PC-9 (cell line): ENCODE measurements around the gene PSMD13. TPM values are rescaled to one million over a fixed set of nuclear protein-coding genes. Genes with fewer than 3 reads are reported as not detected.
"Not testable (repeated sequence)": the region's sequence is repeated elsewhere in the genome, so short reads cannot be mapped to it uniquely, and the experiment has no call there.

Experiments
- Bru-seq: library from RNA; stranded (reverse); fragments of 400-500 nt; gene quantifications from one replicate; lab custom pipeline; 2021; lab: Mats Ljungman, UMichigan
- BruChase-seq, 2 experiments: library from RNA; stranded (reverse); fragments of 400-500 nt; gene quantifications; one replicate each; lab custom pipeline; 2021; lab: Mats Ljungman, UMichigan
- BruUV-seq: library from RNA; stranded (reverse); fragments of 400-500 nt; replicated peaks from 2 replicates; lab custom pipeline; 2021; lab: Mats Ljungman, UMichigan
- CTCF ChIA-PET: fragments of 300-600 bp; sonication (Branson Sonifier 250); formaldehyde crosslinking; loops from one replicate; lab custom pipeline; 2022; ENCODE audit warnings: antibody characterized with exemption; lab: Charles Lee
- POLR2A ChIA-PET: fragments of 300-600 bp; sonication (Branson Sonifier 250); formaldehyde crosslinking; loops from one replicate; lab custom pipeline; 2022; ENCODE audit warnings: antibody characterized with exemption; ENCODE audit not compliant: unreplicated experiment; lab: Charles Lee
- DNase-seq, 2 experiments: peaks; one replicate each; pipeline versions ENCODE4 v3.0.0 to v3.0.0-alpha.2; 2015 to 2022; ENCODE audit warnings: mixed read lengths in 1 of 2
- H2AFZ ChIP-seq: fragments of 200-600 bp; sonication (generic); 2 replicates; pipeline ENCODE4 v1.8.1; 2017; ENCODE audit warnings: antibody characterized with exemption
- H3F3A ChIP-seq: fragments of 200-600 bp; sonication (generic); 2 replicates; pipeline ENCODE4 v1.8.1; 2017; ENCODE audit warnings: antibody characterized with exemption, mild to moderate bottlenecking, low read depth; ENCODE audit not compliant: insufficient read depth
- H3K27ac ChIP-seq: fragments of 200-600 bp; sonication (generic); 2 replicates; pipeline ENCODE4 v1.6.1; 2016; ENCODE audit warnings: mixed run types
- H3K27me3 ChIP-seq: fragments of 200-600 bp; sonication (generic); 2 replicates; pipeline ENCODE4 v1.6.1; 2016; ENCODE audit warnings: low read depth, mixed run types; ENCODE audit not compliant: insufficient read depth
- H3K36me3 ChIP-seq: fragments of 200-600 bp; sonication (generic); 2 replicates; pipeline ENCODE4 v1.6.1; 2016; ENCODE audit warnings: low read depth, mixed run types
- H3K4me1 ChIP-seq: fragments of 200-600 bp; sonication (generic); replicated peaks from 2 replicates; pipeline ENCODE4 v1.6.1; 2016; ENCODE audit warnings: mixed run types; ENCODE audit not compliant: insufficient read depth
- H3K4me2 ChIP-seq: fragments of 200-600 bp; sonication (generic); 2 replicates; pipeline ENCODE4 v1.6.1; 2017; ENCODE audit warnings: mixed run types
- H3K4me3 ChIP-seq: fragments of 200-600 bp; sonication (generic); 2 replicates; pipeline ENCODE4 v1.6.1; 2016; ENCODE audit warnings: mixed run types
- H3K79me2 ChIP-seq: fragments of 200-600 bp; sonication (generic); 2 replicates; pipeline ENCODE4 v1.6.1; 2017; ENCODE audit warnings: low read depth, mixed run types
- H3K9me2 ChIP-seq: fragments of 200-600 bp; sonication (generic); 2 replicates; pipeline ENCODE4 v1.8.1; 2017; ENCODE audit warnings: mild to moderate bottlenecking; ENCODE audit not compliant: insufficient read depth
- H3K9me3 ChIP-seq: fragments of 200-600 bp; sonication (generic); 2 replicates; pipeline ENCODE4 v1.8.1; 2016; ENCODE audit warnings: low read depth; ENCODE audit not compliant: insufficient read depth
- H4K20me1 ChIP-seq: fragments of 200-600 bp; sonication (generic); 2 replicates; pipeline ENCODE4 v1.8.1; 2017; ENCODE audit not compliant: insufficient read depth
- EZH2 ChIP-seq: fragments of 200-600 bp; sonication (generic); IDR thresholded peaks from 2 replicates; pipeline ENCODE4 v1.8.0; 2017; ENCODE audit warnings: antibody characterized with exemption, low read depth
- intact Hi-C: fragments of 100-400 bp; cut with micrococcal nuclease; formaldehyde crosslinking; loops from one replicate; pipeline ENCODE4 v1.10.0; 2022; ENCODE audit not compliant: unreplicated experiment
- long read RNA-seq: library from polyadenylated mRNA; stranded (forward); transcript quantifications from one replicate; pipeline ENCODE4 v2.0.0, GENCODE V29; 2022
- total RNA-seq: library from RNA; stranded (reverse); gene quantifications from 2 replicates; pipeline ENCODE4 v1.2.3, GENCODE V29; 2021
- TF ChIP-seq, protein P1 (sequence below): fragments of 200-600 bp; sonication (generic); conservative IDR thresholded peaks from 2 replicates; pipeline ENCODE4 v1.6.1; 2017; ENCODE audit warnings: mixed run types, antibody characterized with exemption, mild to moderate bottlenecking, moderate library complexity

The PSMD13 gene
- total RNA-seq (143 and 147 TPM in 2 replicates), Bru-seq, nascent RNA (percentile 93 among the genes with signal in this experiment), BruChase-seq, experiment 1, labeled RNA remaining after a 2-hour chase (percentile 94 among the genes with signal in this experiment), BruChase-seq, experiment 2, labeled RNA remaining after a 6-hour chase (percentile 94 among the genes with signal in this experiment)
- long read RNA-seq, transcript PSMD13-207 (1 exons, 2,200 nt): minor isoform, 15 of 351 reads
- long read RNA-seq, transcript PSMD13-202 (12 exons, 1,489 nt): minor isoform, 11 of 351 reads
- long read RNA-seq, transcript PSMD13-212 (13 exons, 1,991 nt): major isoform, 299 of 351 reads
- long read RNA-seq, partial matches to known transcripts: 6 of 351 reads
- long read RNA-seq, other reads (novel, unspliced or antisense): 14 of 351 reads

DNA sequence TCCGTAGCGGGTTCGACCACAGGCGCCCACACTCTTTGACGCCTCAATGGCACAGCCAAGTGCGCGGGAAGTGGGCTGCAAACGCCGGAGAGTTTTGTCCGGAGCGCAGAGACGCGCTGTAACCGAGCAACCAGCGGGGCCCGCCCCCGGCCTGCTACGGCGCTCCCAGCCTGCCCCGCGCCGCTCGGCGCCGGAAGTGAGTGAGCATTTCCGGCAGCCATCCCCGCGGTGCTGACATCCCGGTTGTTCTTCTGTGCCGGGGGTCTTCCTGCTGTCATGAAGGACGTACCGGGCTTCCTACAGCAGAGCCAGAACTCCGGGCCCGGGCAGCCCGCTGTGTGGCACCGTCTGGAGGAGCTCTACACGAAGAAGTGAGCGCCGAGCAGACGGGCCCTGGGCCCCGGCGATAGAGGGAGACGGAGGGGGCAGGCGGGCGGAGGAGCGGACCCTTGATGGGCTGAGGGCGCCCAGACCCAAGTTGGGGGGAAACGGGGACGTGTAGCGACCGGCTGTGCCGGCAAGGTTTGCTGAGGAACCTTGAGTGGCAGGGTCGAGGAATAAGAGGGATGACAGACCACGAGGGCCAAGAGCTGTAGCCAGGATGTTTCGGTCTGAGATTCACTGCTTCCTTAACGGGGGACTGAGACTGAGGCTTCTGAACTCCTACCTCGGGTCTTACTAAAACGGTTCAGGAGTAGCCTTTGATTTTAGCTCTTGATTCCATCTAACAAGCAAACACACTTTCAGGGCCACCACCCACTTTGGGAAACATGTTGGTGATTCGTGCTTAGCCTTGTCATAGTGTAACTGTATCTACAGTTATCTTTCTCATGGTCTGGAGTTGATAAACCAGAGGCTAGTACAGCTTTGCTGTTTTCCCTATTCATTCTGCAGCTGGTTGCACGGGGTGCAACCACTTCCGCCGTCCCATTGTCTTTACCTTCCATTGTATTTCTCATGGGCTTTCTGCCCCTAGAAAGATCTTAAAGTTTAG is at the start of gene PSMD13:
Gene PSMD13 (plus strand): TSS at position 203 of the 994 bp plus-strand sequence. CDS start 74 bp downstream, at position 277.
- H3K79me2 ChIP-seq: peaks cover 39% of the 10 kb centered on the region
- H3K27ac ChIP-seq: peak within 1 kb of the TSS; percentile 66
- TSS peak; percentile 50 for BruUV-seq
- peak within 1 kb of the TSS; percentile 65 for H3K4me3 ChIP-seq
- ChIA-PET POLR2A (interaction anchor here (0.6 kb wide), 2 partner anchors 14 to 22 kb away, joined by 10 to 16 read pairs; no protein-coding TSS in a partner anchor), CTCF (interaction anchor here (0.7 kb wide), 1 partner anchor 76 kb away, joined by 13 read pairs; no protein-coding TSS in a partner anchor)
- no peaks in the 10 kb centered on the region for H3K36me3 ChIP-seq
- no peaks in the 10 kb centered on the region for H3K27me3 ChIP-seq
- TF ChIP-seq EZH2: no peak
- TF ChIP-seq, protein P1, sequence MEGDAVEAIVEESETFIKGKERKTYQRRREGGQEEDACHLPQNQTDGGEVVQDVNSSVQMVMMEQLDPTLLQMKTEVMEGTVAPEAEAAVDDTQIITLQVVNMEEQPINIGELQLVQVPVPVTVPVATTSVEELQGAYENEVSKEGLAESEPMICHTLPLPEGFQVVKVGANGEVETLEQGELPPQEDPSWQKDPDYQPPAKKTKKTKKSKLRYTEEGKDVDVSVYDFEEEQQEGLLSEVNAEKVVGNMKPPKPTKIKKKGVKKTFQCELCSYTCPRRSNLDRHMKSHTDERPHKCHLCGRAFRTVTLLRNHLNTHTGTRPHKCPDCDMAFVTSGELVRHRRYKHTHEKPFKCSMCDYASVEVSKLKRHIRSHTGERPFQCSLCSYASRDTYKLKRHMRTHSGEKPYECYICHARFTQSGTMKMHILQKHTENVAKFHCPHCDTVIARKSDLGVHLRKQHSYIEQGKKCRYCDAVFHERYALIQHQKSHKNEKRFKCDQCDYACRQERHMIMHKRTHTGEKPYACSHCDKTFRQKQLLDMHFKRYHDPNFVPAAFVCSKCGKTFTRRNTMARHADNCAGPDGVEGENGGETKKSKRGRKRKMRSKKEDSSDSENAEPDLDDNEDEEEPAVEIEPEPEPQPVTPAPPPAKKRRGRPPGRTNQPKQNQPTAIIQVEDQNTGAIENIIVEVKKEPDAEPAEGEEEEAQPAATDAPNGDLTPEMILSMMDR: no peak
- peaks cover 8% of the 10 kb centered on the region; the same call in 1 of the 2 replicates for H3F3A ChIP-seq
- intact Hi-C loops: loop anchor here (1.0 kb wide), 1 partner anchor 30 kb away; the partner anchor contains the start of genes BET1L and RIC8A
- peak within 1 kb of the TSS; percentile 94 for H3K4me2 ChIP-seq
- peak in 1 of 2 experiments; percentile 78 for DNase-seq
- no peaks in the 10 kb centered on the region for H3K9me3 ChIP-seq
- peak within 1 kb of the TSS; percentile 97 for H2AFZ ChIP-seq
- no peaks in the 10 kb centered on the region for H3K9me2 ChIP-seq
- peaks cover 9% of the 10 kb centered on the region; the same call in 1 of the 2 replicates for H4K20me1 ChIP-seq
- peaks cover 9% of the 10 kb centered on the region for H3K4me1 ChIP-seq

DNA sequence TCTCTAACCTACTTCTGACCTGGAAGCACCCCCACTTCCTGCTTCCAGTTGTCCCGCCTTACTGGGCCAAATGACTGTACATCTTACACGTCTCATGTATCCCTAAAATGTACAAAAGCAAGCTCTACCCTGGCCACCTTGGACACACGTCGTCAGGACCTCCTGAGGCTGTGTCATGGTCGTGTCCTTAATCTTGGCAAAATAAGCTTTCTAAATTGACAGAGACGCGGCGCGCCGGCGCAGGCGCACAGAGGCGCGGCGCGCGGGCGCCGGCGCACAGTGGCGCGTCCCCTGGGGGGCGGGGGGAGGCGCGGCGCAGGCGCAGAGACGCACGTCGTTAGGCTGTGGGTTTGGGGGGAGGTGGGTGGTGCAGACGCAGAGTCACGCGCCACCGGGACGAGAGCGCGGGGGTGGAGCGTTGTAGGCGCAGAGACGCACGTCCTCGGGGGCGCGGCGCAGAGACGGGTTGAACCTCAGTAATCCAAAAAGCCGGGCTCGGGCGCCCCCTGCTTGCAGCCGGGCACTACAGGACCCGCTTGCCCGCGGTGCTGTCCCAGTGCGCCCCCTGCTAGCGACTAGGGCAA is 47.5 kb upstream of the PSMD13 start:
- not testable (repeated sequence) for H3K27me3 ChIP-seq

DNA sequence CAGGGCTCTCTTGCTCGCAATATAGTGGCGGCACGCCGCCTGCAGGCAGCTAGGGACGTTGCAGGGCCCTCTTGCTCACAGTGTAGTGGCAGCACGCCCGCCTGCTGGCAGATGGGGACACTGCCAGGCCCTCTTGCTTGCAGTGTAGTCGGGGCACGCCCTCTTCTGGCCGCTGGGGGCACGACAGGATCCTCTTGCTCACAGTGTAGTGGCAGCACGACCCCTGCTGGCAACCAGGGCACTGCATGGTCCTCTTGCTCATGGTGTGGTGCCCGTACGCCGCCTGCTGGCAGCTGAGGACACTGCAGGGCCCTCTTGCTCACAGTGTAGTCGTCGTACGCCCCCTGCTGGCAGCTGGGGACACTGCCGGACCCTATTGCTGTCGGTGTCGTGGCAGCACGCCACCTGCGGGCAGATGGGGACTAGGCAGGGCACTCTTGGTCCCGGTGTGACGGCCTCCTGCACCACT is 46.9 kb upstream of the PSMD13 start:
- H2AFZ ChIP-seq, intact Hi-C loops, H3K79me2 ChIP-seq, H3F3A ChIP-seq, CTCF ChIA-PET, DNase-seq, H3K4me1 ChIP-seq, H3K4me2 ChIP-seq, POLR2A ChIA-PET, H3K36me3 ChIP-seq, H3K4me3 ChIP-seq, BruUV-seq, H3K9me2 ChIP-seq, H3K27me3 ChIP-seq, H3K27ac ChIP-seq, H3K9me3 ChIP-seq, H4K20me1 ChIP-seq: not testable (repeated sequence)
- TF ChIP-seq, protein P1: peak; percentile 19; the same call in 1 of the 2 replicates

More for the DNA sequence above, 47.5 kb upstream of the PSMD13 start:
- POLR2A ChIA-PET, H3K4me3 ChIP-seq, H3K36me3 ChIP-seq, CTCF ChIA-PET, intact Hi-C loops, H3K27ac ChIP-seq, H2AFZ ChIP-seq, DNase-seq, H3F3A ChIP-seq, H3K9me2 ChIP-seq, H4K20me1 ChIP-seq, BruUV-seq, H3K79me2 ChIP-seq, H3K4me1 ChIP-seq, H3K9me3 ChIP-seq, H3K4me2 ChIP-seq: not testable (repeated sequence)

DNA sequence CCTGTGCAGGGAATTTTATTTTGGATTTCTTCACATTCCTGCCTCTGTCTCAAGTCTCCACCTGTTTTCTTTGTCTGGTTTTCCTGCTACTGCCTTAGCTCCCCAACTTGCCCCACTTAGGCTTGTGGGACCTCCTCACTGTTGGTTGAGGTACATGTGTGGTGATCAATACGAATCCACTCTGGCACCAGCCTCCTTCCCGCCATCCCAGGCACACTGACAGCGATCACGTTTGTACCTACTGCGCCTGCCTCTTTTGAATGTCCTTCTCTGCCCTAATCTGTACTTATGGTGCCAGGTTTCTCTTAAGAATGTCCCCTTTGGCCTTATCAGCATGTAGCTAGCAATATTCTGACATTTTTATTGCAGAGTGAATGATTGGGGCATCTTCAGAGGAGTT is 46.2 kb upstream of the PSMD13 start:
- intact Hi-C loops, CTCF ChIA-PET, BruUV-seq: not testable (repeated sequence)

More for the DNA sequence above, 46.2 kb upstream of the PSMD13 start:
- H3K4me2 ChIP-seq, H3K4me3 ChIP-seq, H4K20me1 ChIP-seq, H3K9me2 ChIP-seq, H3K9me3 ChIP-seq, H3K36me3 ChIP-seq, H3K79me2 ChIP-seq, POLR2A ChIA-PET, H3K27me3 ChIP-seq, H3F3A ChIP-seq, H3K4me1 ChIP-seq, H2AFZ ChIP-seq, DNase-seq, H3K27ac ChIP-seq: not testable (repeated sequence)
